ENCODE measurements around the gene CDC42SE2. TPM values are rescaled to one million over a fixed set of nuclear protein-coding genes. Genes with fewer than 3 reads are reported as not detected.
"Not testable (repeated sequence)": the region's sequence is repeated elsewhere in the genome, so short reads cannot be mapped to it uniquely, and the experiment has no call there.

The CDC42SE2 gene
- total RNA-seq, 1 experiment from 2014 or later: 22.5 TPM

GRCh38 chr5:131305906-131306305 is 42.1 kb downstream of the CDC42SE2 start (continued):
- no peak for TF ChIP-seq PRDM15 (CRISPR knock-in tag; IDR thresholded peaks at IDR 0.05)
- no peak for TF ChIP-seq TEAD4 (CRISPR knock-in tag; IDR thresholded peaks at IDR 0.05)
- no peak for TF ChIP-seq MXD4 (CRISPR knock-in tag; IDR thresholded peaks at IDR 0.05; ENCODE audit: borderline replicate concordance)
- TF ChIP-seq IRF2 (CRISPR knock-in tag; IDR thresholded peaks at IDR 0.05; ENCODE audit: borderline replicate concordance, low read depth): no peak
- TF ChIP-seq TCF7 (CRISPR knock-in tag; IDR thresholded peaks at IDR 0.05; ENCODE audit: low read depth): no peak
- no peak for TF ChIP-seq FOXK1 (CRISPR knock-in tag; IDR thresholded peaks at IDR 0.05)
- no peak for TF ChIP-seq HMGA2 (CRISPR knock-in tag; IDR thresholded peaks at IDR 0.05)
- no peak for TF ChIP-seq NR3C1 (CRISPR knock-in tag; conservative IDR thresholded peaks at IDR 0.05; ENCODE audit: low read depth)

GRCh38 chr5:131312235-131312772 is 48.5 kb downstream of the CDC42SE2 start:
- not testable (repeated sequence) for H3K27me3 Mint-ChIP-seq (ENCODE audit: low read depth); ATAC-seq
- POLR2A ChIA-PET: interaction anchor here (1.4 kb wide), 1 partner anchor 48 kb away, joined by 5 read pairs; the partner anchor contains the start of gene CDC42SE2
- TF ChIP-seq, protein P1, sequence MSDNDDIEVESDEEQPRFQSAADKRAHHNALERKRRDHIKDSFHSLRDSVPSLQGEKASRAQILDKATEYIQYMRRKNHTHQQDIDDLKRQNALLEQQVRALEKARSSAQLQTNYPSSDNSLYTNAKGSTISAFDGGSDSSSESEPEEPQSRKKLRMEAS (CRISPR knock-in tag; IDR thresholded peaks at IDR 0.05): 0 out of 2 replicates have a peak, but pooled peaks have one; percentile 35
- peak; percentile 74; the same call in 1 of the 2 replicates for TF ChIP-seq FOXK1 (CRISPR knock-in tag; IDR thresholded peaks at IDR 0.05)
- DNase-seq (ENCODE audit: low spot score): peak; percentile 75
- H3K9me3 Mint-ChIP-seq: peaks cover 14% of the 10 kb centered on the region
- H3K4me3 Mint-ChIP-seq: peak overlapping the region; percentile 60
- CTCF ChIA-PET: interaction anchor here (0.9 to 1.5 kb wide), 3 partner anchors 11 to 48 kb away, joined by 3 to 6 read pairs (median 3); partner anchors contain the start of gene CDC42SE2
- peaks cover 42% of the 10 kb centered on the region for H3K4me1 Mint-ChIP-seq
- H3K36me3 Mint-ChIP-seq: peaks cover 12% of the 10 kb centered on the region
- H3K27ac Mint-ChIP-seq: peak overlapping the region; percentile 97

GRCh38 chr5:131316026-131316425 is 52.2 kb downstream of the CDC42SE2 start:
- Mint-ChIP-seq H3K4me1 (peaks cover 42% of the 10 kb centered on the region), H3K9me3 (peaks cover 12% of the 10 kb centered on the region), H3K4me3 (no peak overlapping the region), H3K27me3 (ENCODE audit: low read depth) (no peaks in the 10 kb centered on the region), H3K36me3 (peaks cover 17% of the 10 kb centered on the region), H3K27ac (no peak overlapping the region)
- TF ChIP-seq TCF7 (CRISPR knock-in tag; IDR thresholded peaks at IDR 0.05; ENCODE audit: low read depth) (no peak), ERG (CRISPR knock-in tag; IDR thresholded peaks at IDR 0.05) (no peak)
- DNase-seq (ENCODE audit: low spot score) (no peak), ATAC-seq (no peak)
- CTCF ChIA-PET: interaction anchor here (1.7 kb wide), 1 partner anchor 52 kb away, joined by 3 read pairs; no protein-coding TSS in a partner anchor
- POLR2A ChIA-PET: no interaction called here

DNA sequence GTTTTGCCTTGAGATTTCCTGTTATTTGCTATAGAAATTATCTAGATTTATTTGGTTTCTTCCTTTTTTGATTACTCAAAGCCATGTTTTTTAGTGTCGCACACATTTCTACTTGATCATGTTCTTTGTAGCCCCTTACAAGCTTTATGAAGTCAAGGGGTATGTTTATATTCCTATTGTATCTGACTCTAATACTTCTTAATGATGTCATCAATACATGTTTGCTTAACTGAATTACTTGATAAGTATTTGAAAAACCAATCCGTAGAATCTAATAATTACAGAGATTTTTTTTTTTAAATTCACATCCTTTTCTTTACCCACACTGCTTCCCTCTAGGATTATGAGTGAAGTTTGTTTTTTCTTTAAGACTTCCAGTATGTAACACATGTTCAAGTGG is 53.0 kb downstream of the CDC42SE2 start:
- Mint-ChIP-seq H3K27ac (no peak overlapping the region), H3K4me3 (no peak overlapping the region), H3K27me3 (ENCODE audit: low read depth) (no peaks in the 10 kb centered on the region), H3K9me3 (peaks cover 13% of the 10 kb centered on the region), H3K4me1 (peaks cover 37% of the 10 kb centered on the region), H3K36me3 (peaks cover 19% of the 10 kb centered on the region)
- DNase-seq (ENCODE audit: low spot score): no peak
- TF ChIP-seq PRRX2 (CRISPR knock-in tag; IDR thresholded peaks at IDR 0.05) (no peak), TP53 (CRISPR knock-in tag; IDR thresholded peaks at IDR 0.05) (no peak)
- POLR2A ChIA-PET: no interaction called here
- CTCF ChIA-PET: no interaction called here
- ATAC-seq: no peak

- Mint-ChIP-seq H3K27ac (no peak overlapping the region), H3K27me3 (ENCODE audit: low read depth) (no peaks in the 10 kb centered on the region), H3K9me3 (peaks cover 13% of the 10 kb centered on the region), H3K36me3 (peaks cover 22% of the 10 kb centered on the region), H3K4me1 (peaks cover 27% of the 10 kb centered on the region), H3K4me3 (no peak overlapping the region)
- no peak for ATAC-seq
- DNase-seq (ENCODE audit: low spot score): no peak
- CTCF ChIA-PET: no interaction called here
- POLR2A ChIA-PET: no interaction called here
- TF ChIP-seq TEAD4 (CRISPR knock-in tag; IDR thresholded peaks at IDR 0.05) (no peak), JAZF1 (CRISPR knock-in tag; IDR thresholded peaks at IDR 0.05) (no peak), NR3C1 (CRISPR knock-in tag; conservative IDR thresholded peaks at IDR 0.05; ENCODE audit: low read depth) (no peak), SMAD3 (CRISPR knock-in tag; IDR thresholded peaks at IDR 0.05; ENCODE audit: borderline replicate concordance) (no peak)
- TF ChIP-seq, protein P2, sequence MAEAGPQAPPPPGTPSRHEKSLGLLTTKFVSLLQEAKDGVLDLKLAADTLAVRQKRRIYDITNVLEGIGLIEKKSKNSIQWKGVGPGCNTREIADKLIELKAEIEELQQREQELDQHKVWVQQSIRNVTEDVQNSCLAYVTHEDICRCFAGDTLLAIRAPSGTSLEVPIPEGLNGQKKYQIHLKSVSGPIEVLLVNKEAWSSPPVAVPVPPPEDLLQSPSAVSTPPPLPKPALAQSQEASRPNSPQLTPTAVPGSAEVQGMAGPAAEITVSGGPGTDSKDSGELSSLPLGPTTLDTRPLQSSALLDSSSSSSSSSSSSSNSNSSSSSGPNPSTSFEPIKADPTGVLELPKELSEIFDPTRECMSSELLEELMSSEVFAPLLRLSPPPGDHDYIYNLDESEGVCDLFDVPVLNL (CRISPR knock-in tag; IDR thresholded peaks at IDR 0.05; ENCODE audit: borderline replicate concordance, low read depth): no peak
- TF ChIP-seq, protein P3, sequence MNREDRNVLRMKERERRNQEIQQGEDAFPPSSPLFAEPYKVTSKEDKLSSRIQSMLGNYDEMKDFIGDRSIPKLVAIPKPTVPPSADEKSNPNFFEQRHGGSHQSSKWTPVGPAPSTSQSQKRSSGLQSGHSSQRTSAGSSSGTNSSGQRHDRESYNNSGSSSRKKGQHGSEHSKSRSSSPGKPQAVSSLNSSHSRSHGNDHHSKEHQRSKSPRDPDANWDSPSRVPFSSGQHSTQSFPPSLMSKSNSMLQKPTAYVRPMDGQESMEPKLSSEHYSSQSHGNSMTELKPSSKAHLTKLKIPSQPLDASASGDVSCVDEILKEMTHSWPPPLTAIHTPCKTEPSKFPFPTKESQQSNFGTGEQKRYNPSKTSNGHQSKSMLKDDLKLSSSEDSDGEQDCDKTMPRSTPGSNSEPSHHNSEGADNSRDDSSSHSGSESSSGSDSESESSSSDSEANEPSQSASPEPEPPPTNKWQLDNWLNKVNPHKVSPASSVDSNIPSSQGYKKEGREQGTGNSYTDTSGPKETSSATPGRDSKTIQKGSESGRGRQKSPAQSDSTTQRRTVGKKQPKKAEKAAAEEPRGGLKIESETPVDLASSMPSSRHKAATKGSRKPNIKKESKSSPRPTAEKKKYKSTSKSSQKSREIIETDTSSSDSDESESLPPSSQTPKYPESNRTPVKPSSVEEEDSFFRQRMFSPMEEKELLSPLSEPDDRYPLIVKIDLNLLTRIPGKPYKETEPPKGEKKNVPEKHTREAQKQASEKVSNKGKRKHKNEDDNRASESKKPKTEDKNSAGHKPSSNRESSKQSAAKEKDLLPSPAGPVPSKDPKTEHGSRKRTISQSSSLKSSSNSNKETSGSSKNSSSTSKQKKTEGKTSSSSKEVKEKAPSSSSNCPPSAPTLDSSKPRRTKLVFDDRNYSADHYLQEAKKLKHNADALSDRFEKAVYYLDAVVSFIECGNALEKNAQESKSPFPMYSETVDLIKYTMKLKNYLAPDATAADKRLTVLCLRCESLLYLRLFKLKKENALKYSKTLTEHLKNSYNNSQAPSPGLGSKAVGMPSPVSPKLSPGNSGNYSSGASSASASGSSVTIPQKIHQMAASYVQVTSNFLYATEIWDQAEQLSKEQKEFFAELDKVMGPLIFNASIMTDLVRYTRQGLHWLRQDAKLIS (CRISPR knock-in tag; IDR thresholded peaks at IDR 0.05; ENCODE audit: borderline replicate concordance): no peak
Measured at GRCh38 chr5:131318455-131318854, 54.6 kb downstream of the CDC42SE2 start.
